ENCODE data around the gene NHSL2.

The NHSL2 gene

GRCh38 chrX:72100824-72101351 lies 190.2 kb downstream of the NHSL2 start:
- Histone ChIP-seq H3K27me3 (ENCODE audit: control insufficient read depth, insufficient read depth, low read length) (peaks cover 3% of the 10 kb centered on the region), H3K4me1 (ENCODE audit: control insufficient read depth, insufficient read depth, low read length) (no peaks in the 10 kb centered on the region), H3K9ac (ENCODE audit: low read length) (no peak overlapping the region), H3K27ac (ENCODE audit: low read depth, low read length) (no peak overlapping the region), H3K4me3 (ENCODE audit: low read length) (no peak overlapping the region), H3K36me3 (ENCODE audit: control insufficient read depth, insufficient read depth, low read length) (no peaks in the 10 kb centered on the region)

GRCh38 chrX:72101597-72102037 lies 191.0 kb downstream of the NHSL2 start:
- Histone ChIP-seq H3K36me3 (ENCODE audit: control insufficient read depth, insufficient read depth, low read length) (no peaks in the 10 kb centered on the region), H3K27me3 (ENCODE audit: control insufficient read depth, insufficient read depth, low read length) (peaks cover 3% of the 10 kb centered on the region), H3K4me1 (ENCODE audit: control insufficient read depth, insufficient read depth, low read length) (no peaks in the 10 kb centered on the region), H3K9ac (ENCODE audit: low read length) (no peak overlapping the region), H3K27ac (ENCODE audit: low read depth, low read length) (no peak overlapping the region), H3K4me3 (ENCODE audit: low read length) (no peak overlapping the region)

GRCh38 chrX:72102126-72102525 lies 191.5 kb downstream of the NHSL2 start:
- no peaks in the 10 kb centered on the region for H3K36me3 ChIP-seq (ENCODE audit: control insufficient read depth, insufficient read depth, low read length)

GRCh38 chrX:72102760-72103159 lies 192.1 kb downstream of the NHSL2 start:
- no peak overlapping the region for H3K27ac ChIP-seq (ENCODE audit: low read depth, low read length)
- H3K9ac ChIP-seq (ENCODE audit: low read length) = no peak overlapping the region
- no peaks in the 10 kb centered on the region for H3K36me3 ChIP-seq (ENCODE audit: control insufficient read depth, insufficient read depth, low read length)
- no peak overlapping the region for H3K4me3 ChIP-seq (ENCODE audit: low read length)
- no peaks in the 10 kb centered on the region for H3K4me1 ChIP-seq (ENCODE audit: control insufficient read depth, insufficient read depth, low read length)
- peaks cover 3% of the 10 kb centered on the region for H3K27me3 ChIP-seq (ENCODE audit: control insufficient read depth, insufficient read depth, low read length)

More at GRCh38 chrX:72102126-72102525, 191.5 kb downstream of the NHSL2 start:
- H3K9ac ChIP-seq (ENCODE audit: low read length) = no peak overlapping the region
- H3K27me3 ChIP-seq (ENCODE audit: control insufficient read depth, insufficient read depth, low read length) = peaks cover 3% of the 10 kb centered on the region
- no peak overlapping the region for H3K4me3 ChIP-seq (ENCODE audit: low read length)
- no peaks in the 10 kb centered on the region for H3K4me1 ChIP-seq (ENCODE audit: control insufficient read depth, insufficient read depth, low read length)
- H3K27ac ChIP-seq (ENCODE audit: low read depth, low read length) = no peak overlapping the region

- no peak overlapping the region for H3K9ac ChIP-seq (ENCODE audit: low read length)
- H3K4me3 ChIP-seq (ENCODE audit: low read length) = no peak overlapping the region
- H3K36me3 ChIP-seq (ENCODE audit: control insufficient read depth, insufficient read depth, low read length) = no peaks in the 10 kb centered on the region
- H3K27ac ChIP-seq (ENCODE audit: low read depth, low read length) = no peak overlapping the region
- peaks cover 3% of the 10 kb centered on the region for H3K27me3 ChIP-seq (ENCODE audit: control insufficient read depth, insufficient read depth, low read length)
- no peaks in the 10 kb centered on the region for H3K4me1 ChIP-seq (ENCODE audit: control insufficient read depth, insufficient read depth, low read length)
Observed at GRCh38 chrX:72105436-72105835, 194.8 kb downstream of the NHSL2 start.

GRCh38 chrX:72107320-72107719 lies 196.7 kb downstream of the NHSL2 start:
- Histone ChIP-seq H3K4me3 (ENCODE audit: low read length) (no peak overlapping the region), H3K27ac (ENCODE audit: low read depth, low read length) (no peak overlapping the region), H3K4me1 (ENCODE audit: control insufficient read depth, insufficient read depth, low read length) (no peaks in the 10 kb centered on the region), H3K36me3 (ENCODE audit: control insufficient read depth, insufficient read depth, low read length) (no peaks in the 10 kb centered on the region), H3K9ac (ENCODE audit: low read length) (no peak overlapping the region), H3K27me3 (ENCODE audit: control insufficient read depth, insufficient read depth, low read length) (peaks cover 3% of the 10 kb centered on the region)

GRCh38 chrX:72107841-72108595 lies 197.4 kb downstream of the NHSL2 start:
- Histone ChIP-seq H3K36me3 (ENCODE audit: control insufficient read depth, insufficient read depth, low read length) (no peaks in the 10 kb centered on the region), H3K4me1 (ENCODE audit: control insufficient read depth, insufficient read depth, low read length) (no peaks in the 10 kb centered on the region), H3K27ac (ENCODE audit: low read depth, low read length) (no peak overlapping the region)

GRCh38 chrX:72108666-72109065 lies 198.0 kb downstream of the NHSL2 start:
- no peaks in the 10 kb centered on the region for H3K36me3 ChIP-seq (ENCODE audit: control insufficient read depth, insufficient read depth, low read length)
- H3K4me1 ChIP-seq (ENCODE audit: control insufficient read depth, insufficient read depth, low read length) = no peaks in the 10 kb centered on the region
- H3K9ac ChIP-seq (ENCODE audit: low read length) = no peak overlapping the region
- no peak overlapping the region for H3K4me3 ChIP-seq (ENCODE audit: low read length)
- no peak overlapping the region for H3K27ac ChIP-seq (ENCODE audit: low read depth, low read length)
- H3K27me3 ChIP-seq (ENCODE audit: control insufficient read depth, insufficient read depth, low read length) = peaks cover 3% of the 10 kb centered on the region

More at GRCh38 chrX:72107841-72108595, 197.4 kb downstream of the NHSL2 start:
- H3K27me3 ChIP-seq (ENCODE audit: control insufficient read depth, insufficient read depth, low read length) = peaks cover 3% of the 10 kb centered on the region
- H3K4me3 ChIP-seq (ENCODE audit: low read length) = no peak overlapping the region
- no peak overlapping the region for H3K9ac ChIP-seq (ENCODE audit: low read length)

- no peaks in the 10 kb centered on the region for H3K36me3 ChIP-seq (ENCODE audit: control insufficient read depth, insufficient read depth, low read length)
- peaks cover 3% of the 10 kb centered on the region for H3K27me3 ChIP-seq (ENCODE audit: control insufficient read depth, insufficient read depth, low read length)
- H3K9ac ChIP-seq (ENCODE audit: low read length) = no peak overlapping the region
- H3K4me3 ChIP-seq (ENCODE audit: low read length) = no peak overlapping the region
- no peak overlapping the region for H3K27ac ChIP-seq (ENCODE audit: low read depth, low read length)
- no peaks in the 10 kb centered on the region for H3K4me1 ChIP-seq (ENCODE audit: control insufficient read depth, insufficient read depth, low read length)
Observed at GRCh38 chrX:72110051-72110875, 199.6 kb downstream of the NHSL2 start.

- Histone ChIP-seq H3K4me1 (ENCODE audit: control insufficient read depth, insufficient read depth, low read length) (no peaks in the 10 kb centered on the region), H3K4me3 (ENCODE audit: low read length) (no peak overlapping the region), H3K27ac (ENCODE audit: low read depth, low read length) (no peak overlapping the region), H3K9ac (ENCODE audit: low read length) (no peak overlapping the region), H3K36me3 (ENCODE audit: control insufficient read depth, insufficient read depth, low read length) (no peaks in the 10 kb centered on the region), H3K27me3 (ENCODE audit: control insufficient read depth, insufficient read depth, low read length) (peaks cover 3% of the 10 kb centered on the region)
Observed at GRCh38 chrX:72110876-72111708, 200.4 kb downstream of the NHSL2 start.

- H3K36me3 ChIP-seq (ENCODE audit: control insufficient read depth, insufficient read depth, low read length) = no peaks in the 10 kb centered on the region
- H3K27ac ChIP-seq (ENCODE audit: low read depth, low read length) = no peak overlapping the region
- no peak overlapping the region for H3K9ac ChIP-seq (ENCODE audit: low read length)
- H3K27me3 ChIP-seq (ENCODE audit: control insufficient read depth, insufficient read depth, low read length) = peaks cover 3% of the 10 kb centered on the region
- no peak overlapping the region for H3K4me3 ChIP-seq (ENCODE audit: low read length)
- no peaks in the 10 kb centered on the region for H3K4me1 ChIP-seq (ENCODE audit: control insufficient read depth, insufficient read depth, low read length)
Observed at GRCh38 chrX:72113461-72113860, 202.8 kb downstream of the NHSL2 start.

GRCh38 chrX:72114306-72114705 lies 203.7 kb downstream of the NHSL2 start:
- Histone ChIP-seq H3K4me1 (ENCODE audit: control insufficient read depth, insufficient read depth, low read length) (no peaks in the 10 kb centered on the region), H3K4me3 (ENCODE audit: low read length) (no peak overlapping the region), H3K27me3 (ENCODE audit: control insufficient read depth, insufficient read depth, low read length) (peaks cover 3% of the 10 kb centered on the region), H3K9ac (ENCODE audit: low read length) (no peak overlapping the region), H3K27ac (ENCODE audit: low read depth, low read length) (no peak overlapping the region), H3K36me3 (ENCODE audit: control insufficient read depth, insufficient read depth, low read length) (no peaks in the 10 kb centered on the region)

Measured in rectal smooth muscle tissue (tissue), 1 donor.